GM13976 (cell line): ENCODE data around the gene JOSD1.
A peak's percentile ranks its signal among the peaks of the same experiment; 100 is the strongest.

Source experiments
- DNase-seq: peaks from one replicate; pipeline ENCODE4 v3.0.0; 2012; ENCODE audit warnings: low spot score
- CTCF ChIP-seq: IDR thresholded peaks from 2 replicates; pipeline ENCODE4 v1.5.1; 2012; ENCODE audit warnings: borderline replicate concordance, mild to moderate bottlenecking; ENCODE audit not compliant: insufficient read depth; ENCODE audit errors: extremely low read depth, missing control alignments, control extremely low read depth
- in situ Hi-C: fragments of 300-500 bp; cut with MboI; formaldehyde crosslinking; loops from one replicate; pipeline ENCODE4 v1.12.0; 2022; ENCODE audit warnings: low sequenced_read_pairs, mixed read lengths, inconsistent platforms; ENCODE audit not compliant: unreplicated experiment

JOSD1 gene

GRCh38 chr22:38694940-38695339, 5.8 kb downstream of the JOSD1 start:
- TF ChIP-seq CTCF, result no peak
- no peak for DNase-seq

GRCh38 chr22:38694049-38694448, 6.7 kb downstream of the JOSD1 start:
- no peak for TF ChIP-seq CTCF
- DNase-seq, result no peak
- in situ Hi-C loops, result no loop called here

More at GRCh38 chr22:38694940-38695339, 5.8 kb downstream of the JOSD1 start:
- in situ Hi-C loops, result no loop called here

GRCh38 chr22:38689651-38690050, 11.1 kb downstream of the JOSD1 start:
- no peak for TF ChIP-seq CTCF
- DNase-seq, result no peak
- in situ Hi-C loops, result no loop called here

- in situ Hi-C loops, result no loop called here
- no peak for TF ChIP-seq CTCF
- DNase-seq, result no peak
Measured at GRCh38 chr22:38685761-38686160, 15.0 kb downstream of the JOSD1 start.

GRCh38 chr22:38684895-38685294, 15.8 kb downstream of the JOSD1 start:
- in situ Hi-C loops, result no loop called here
- TF ChIP-seq CTCF, result no peak
- DNase-seq, result no peak

- in situ Hi-C loops, result no loop called here
- peak; percentile 99 for DNase-seq
- peak; percentile 79 for TF ChIP-seq CTCF
Measured at GRCh38 chr22:38681582-38682335, 19.0 kb downstream of the JOSD1 start, which contains the start of gene TOMM22. Gene TOMM22, plus strand, starts transcription at chr22:38681957. Its CDS starts 22 bp downstream, at chr22:38681979.

GRCh38 chr22:38675833-38676232, 24.9 kb downstream of the JOSD1 start:
- no peak for DNase-seq
- TF ChIP-seq CTCF, result no peak
- in situ Hi-C loops, result no loop called here
